Measurements from ENCODE around the gene TGFBRAP1. TPM values are rescaled to one million over a fixed set of nuclear protein-coding genes. Genes with fewer than 3 reads are reported as not detected.

Gene TGFBRAP1
- total RNA-seq, 6 donors from 2014 or later, result 18.6 to 25.7 (median 20.8) TPM

GRCh38 chr2:105339414-105339813, 9.9 kb upstream of the TGFBRAP1 start:
- TF ChIP-seq EP300 (IDR thresholded peaks at IDR 0.05) (no peak), CTCF (IDR thresholded peaks at IDR 0.05) (no peak), POLR2A (IDR thresholded peaks at IDR 0.05) (no peak), POLR2AphosphoS5 (IDR thresholded peaks at IDR 0.05) (no peak)
- WGBS, 2 donors, result 81 to 83% methylated on average over 4 of the region's 4 CpGs
- no peaks in the 10 kb centered on the region for H3K27me3 ChIP-seq
- H3K27ac ChIP-seq, result no peak overlapping the region
- DNase-seq, result no peak
- H3K4me1 ChIP-seq, result peaks cover 21 to 28% (median 22%) of the 10 kb centered on the region in 4 donors
- no peak overlapping the region for H3K4me3 ChIP-seq
- H3K36me3 ChIP-seq, result peaks cover 10 to 51% (median 22%) of the 10 kb centered on the region in 4 donors
- ATAC-seq (ENCODE audit: low FRiP score in 2 of 2), result no peak
- H3K9me3 ChIP-seq, result no peaks in the 10 kb centered on the region

GRCh38 chr2:105338020-105338385, 8.5 kb upstream of the TGFBRAP1 start:
- peaks cover 5 to 44% (median 12%) of the 10 kb centered on the region in 4 donors for H3K36me3 ChIP-seq
- H3K27ac ChIP-seq, result peak overlapping the region; percentile 95 to 97 (median 96)
- ATAC-seq (ENCODE audit: low FRiP score in 2 of 2) (peak in 1 of 2 donors; percentile 12), DNase-seq (no peak)
- H3K4me3 ChIP-seq, result peak overlapping the region; percentile 69 to 94 (median 92)
- H3K9me3 ChIP-seq, result no peaks in the 10 kb centered on the region
- 12 to 16% methylated on average over 5 of the region's 5 CpGs for WGBS, 2 donors
- H3K27me3 ChIP-seq, result no peaks in the 10 kb centered on the region
- H3K4me1 ChIP-seq, result peaks cover 21 to 28% (median 22%) of the 10 kb centered on the region in 4 donors
- no peak for TF ChIP-seq POLR2A (IDR thresholded peaks at IDR 0.05)
- TF ChIP-seq EP300 (IDR thresholded peaks at IDR 0.05), result no peak
- no peak for TF ChIP-seq POLR2AphosphoS5 (IDR thresholded peaks at IDR 0.05)
- no peak for TF ChIP-seq CTCF (IDR thresholded peaks at IDR 0.05)

GRCh38 chr2:105337122-105338019, 7.8 kb upstream of the TGFBRAP1 start, which contains the start of gene C2orf49:
TSS of gene C2orf49 (plus strand) at chr2:105337540. CDS start at chr2:105337588, 48 bp downstream.
- Histone ChIP-seq H3K4me3 (peak within 1 kb of the TSS; percentile 69 to 94 (median 92)), H3K27ac (peak within 1 kb of the TSS; percentile 95 to 97 (median 96)), H3K27me3 (no peaks in the 10 kb centered on the region), H3K4me1 (peaks cover 21 to 28% (median 22%) of the 10 kb centered on the region in 4 donors), H3K36me3 (peaks cover 3 to 38% (median 9%) of the 10 kb centered on the region in 4 donors), H3K9me3 (no peaks in the 10 kb centered on the region)
- ATAC-seq (ENCODE audit: low FRiP score in 2 of 2), result peak; percentile 95 to 98
- WGBS, 2 donors, result 0 to 1% methylated on average over 20 to 50 of the region's 58 CpGs
- peak in 3 of 4 donors; percentile 45 to 65 (median 53) for TF ChIP-seq POLR2A (IDR thresholded peaks at IDR 0.05)
- TF ChIP-seq EP300 (IDR thresholded peaks at IDR 0.05), result no peak
- TF ChIP-seq POLR2AphosphoS5 (IDR thresholded peaks at IDR 0.05), result peak; percentile 59 to 78
- peak in 1 of 6 experiments; percentile 18 for TF ChIP-seq CTCF (IDR thresholded peaks at IDR 0.05)
- DNase-seq, result peak; percentile 84 to 94

- peak overlapping the region; percentile 95 to 97 (median 96) for H3K27ac ChIP-seq
- no peak for ATAC-seq (ENCODE audit: low FRiP score in 2 of 2)
- no peaks in the 10 kb centered on the region for H3K9me3 ChIP-seq
- DNase-seq, result no peak
- TF ChIP-seq CTCF (IDR thresholded peaks at IDR 0.05) (no peak), POLR2A (IDR thresholded peaks at IDR 0.05) (no peak), EP300 (IDR thresholded peaks at IDR 0.05) (no peak), POLR2AphosphoS5 (IDR thresholded peaks at IDR 0.05) (no peak)
- H3K4me3 ChIP-seq, result peak overlapping the region; percentile 69 to 94 (median 92)
- 3 to 6% methylated on average over 7 of the region's 7 CpGs for WGBS, 2 donors
- H3K4me1 ChIP-seq, result peaks cover 21 to 28% (median 22%) of the 10 kb centered on the region in 4 donors
- no peaks in the 10 kb centered on the region for H3K27me3 ChIP-seq
- peaks cover 0 to 31% (median 5%) of the 10 kb centered on the region in 4 donors for H3K36me3 ChIP-seq
These were observed 7.2 kb upstream of the TGFBRAP1 start for GRCh38 chr2:105336786-105337121.
